Muscle of back (tissue), 13 donors: Measurements from ENCODE around the gene PKIG. TPM values are rescaled to one million over a fixed set of nuclear protein-coding genes. Genes with fewer than 3 reads are reported as not detected.
"Not testable (repeated sequence)": the region's sequence is repeated elsewhere in the genome, so short reads cannot be mapped to it uniquely, and the experiment has no call there.

ENCODE experiments used
- DNase-seq, 3 donors: peaks; one replicate each; pipeline versions ENCODE4 v3.0.0 to v3.0.0-alpha.2; 2013
- long read RNA-seq, 9 donors: transcript quantifications; one replicate each; lab custom pipeline, GENCODE V29; 2026
- polyA plus RNA-seq, 10 donors: library from polyadenylated mRNA; unstranded; fragments of 120-200 nt; gene quantifications; one replicate each; pipeline ENCODE4 v1.2.1, GENCODE V29; 2013; ENCODE audit not compliant: insufficient read length in 10 of 10

PKIG gene
- polyA plus RNA-seq: 10 to 100 TPM; 40.1 to 55.6 (median 45.6) TPM
- long read RNA-seq, donor 1, transcript PKIG-202 (4 exons, 1,180 nt): major isoform, 13 of 29 reads
- long read RNA-seq, donor 1, transcript PKIG-207 (4 exons, 1,191 nt): minor isoform, 8 of 29 reads
- long read RNA-seq, donor 1, partial matches to known transcripts: 7 of 29 reads
- long read RNA-seq, donor 1, other reads (novel, unspliced or antisense): 0 of 29 reads
- long read RNA-seq, donor 2, transcript PKIG-202 (4 exons, 1,180 nt): major isoform, 14 of 24 reads
- long read RNA-seq, donor 2, partial matches to known transcripts: 6 of 24 reads
- long read RNA-seq, donor 2, other reads (novel, unspliced or antisense): 0 of 24 reads
- long read RNA-seq, donor 3: 0 reads
- long read RNA-seq, donor 4, transcript PKIG-202 (4 exons, 1,180 nt): major isoform, 7 of 16 reads
- long read RNA-seq, donor 4, transcript PKIG-207 (4 exons, 1,191 nt): major isoform, 7 of 16 reads
- long read RNA-seq, donor 4, partial matches to known transcripts: 0 of 16 reads
- long read RNA-seq, donor 4, other reads (novel, unspliced or antisense): 0 of 16 reads
- long read RNA-seq, donor 5, transcript PKIG-202 (4 exons, 1,180 nt): major isoform, 19 of 51 reads
- long read RNA-seq, donor 5, transcript PKIG-207 (4 exons, 1,191 nt): minor isoform, 14 of 51 reads
- long read RNA-seq, donor 5, partial matches to known transcripts: 7 of 51 reads
- long read RNA-seq, donor 5, other reads (novel, unspliced or antisense): 10 of 51 reads
- long read RNA-seq, donor 6, transcript PKIG-207 (4 exons, 1,191 nt): minor isoform, 6 of 19 reads
- long read RNA-seq, donor 6, transcript PKIG-202 (4 exons, 1,180 nt): major isoform, 12 of 19 reads
- long read RNA-seq, donor 6, partial matches to known transcripts: 0 of 19 reads
- long read RNA-seq, donor 6, other reads (novel, unspliced or antisense): 0 of 19 reads
- long read RNA-seq, donor 7, transcript PKIG-202 (4 exons, 1,180 nt): major isoform, 15 of 27 reads
- long read RNA-seq, donor 7, transcript PKIG-207 (4 exons, 1,191 nt): minor isoform, 11 of 27 reads
- long read RNA-seq, donor 7, partial matches to known transcripts: 0 of 27 reads
- long read RNA-seq, donor 7, other reads (novel, unspliced or antisense): 0 of 27 reads
- long read RNA-seq, donor 8, transcript PKIG-202 (4 exons, 1,180 nt): major isoform, 9 of 17 reads
- long read RNA-seq, donor 8, transcript PKIG-207 (4 exons, 1,191 nt): minor isoform, 5 of 17 reads
- long read RNA-seq, donor 8, partial matches to known transcripts: 0 of 17 reads
- long read RNA-seq, donor 8, other reads (novel, unspliced or antisense): 0 of 17 reads
- long read RNA-seq, donor 9, partial matches to known transcripts: 0 of 4 reads
- long read RNA-seq, donor 9, other reads (novel, unspliced or antisense): 0 of 4 reads

DNA sequence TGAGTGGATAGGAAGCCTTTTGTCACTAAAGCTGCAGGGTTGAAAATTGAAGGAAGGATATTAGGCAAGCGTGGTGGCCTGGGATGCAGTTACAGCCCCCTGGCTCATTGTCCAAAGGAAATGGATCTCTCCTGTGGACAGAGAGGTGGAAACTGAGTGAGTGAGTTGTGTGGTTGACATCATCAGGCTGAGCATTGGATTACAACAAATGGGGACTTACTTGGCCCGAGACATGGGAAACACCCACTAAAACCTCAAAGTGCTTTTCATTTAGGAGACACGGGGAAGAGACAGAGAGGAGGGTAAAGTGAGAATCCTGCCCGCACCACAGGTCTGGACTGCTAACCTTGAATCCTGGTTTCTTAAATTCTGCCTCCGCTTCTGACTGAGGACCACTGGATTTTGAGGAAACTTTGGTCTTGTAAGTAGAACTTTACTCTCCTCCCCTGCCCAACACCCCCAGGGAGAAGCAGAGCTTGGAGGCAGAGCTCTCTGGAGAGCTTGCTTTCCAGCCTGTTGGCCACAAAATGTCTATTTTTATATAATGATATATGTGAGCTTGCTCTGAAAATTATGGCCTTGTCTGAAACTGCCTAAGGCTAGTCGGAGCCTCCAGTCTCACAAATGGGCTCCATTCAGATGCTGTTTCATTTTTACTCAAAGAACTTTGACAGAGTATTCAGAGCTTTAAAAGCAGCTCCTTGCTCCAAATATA lies at the start of gene PKIG:
TSS of gene PKIG (plus strand) at position 269 of the 715 bp plus-strand sequence. CDS start 31,978 bp downstream, outside the sequence.
- peak; percentile 74 to 90 (median 83) for DNase-seq

DNA sequence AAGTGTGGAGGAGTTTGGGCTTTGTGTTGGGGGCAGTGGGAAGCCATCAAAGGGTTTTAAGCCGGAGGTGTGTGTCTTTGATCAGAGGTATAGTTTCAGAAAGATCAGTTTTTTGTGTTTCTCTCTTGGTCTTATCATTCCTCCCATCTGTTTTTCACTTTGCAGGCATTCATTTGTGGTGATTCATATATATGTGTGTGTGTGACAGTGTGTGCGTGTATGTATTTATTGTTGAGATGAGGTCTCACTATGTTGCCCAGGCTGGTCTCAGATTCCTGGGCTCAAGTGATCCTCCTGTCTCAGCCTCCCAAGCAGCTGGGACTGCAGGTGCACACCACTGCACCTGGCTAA lies 49.4 kb upstream of the PKIG start:
- no peak for DNase-seq

DNA sequence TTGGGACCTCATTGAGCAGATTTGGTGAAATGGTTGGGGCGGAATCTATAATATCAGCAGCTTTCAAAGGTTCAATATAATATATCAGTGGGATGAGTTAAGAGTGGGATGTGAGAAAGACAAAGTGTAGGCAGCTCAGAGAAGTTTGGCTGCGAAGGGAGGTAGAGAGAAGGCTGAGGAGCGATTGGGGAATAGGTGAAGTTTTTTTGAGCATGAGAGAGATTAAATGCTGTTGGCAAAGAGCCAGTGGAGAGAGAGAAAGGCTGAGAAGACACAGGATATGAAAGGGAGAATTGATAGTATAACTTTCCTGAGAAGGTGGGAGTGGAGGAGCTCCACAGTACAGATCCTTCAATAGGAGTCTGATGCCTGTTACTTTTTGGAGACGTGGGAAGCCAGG lies 48.5 kb upstream of the PKIG start:
- no peak for DNase-seq

DNA sequence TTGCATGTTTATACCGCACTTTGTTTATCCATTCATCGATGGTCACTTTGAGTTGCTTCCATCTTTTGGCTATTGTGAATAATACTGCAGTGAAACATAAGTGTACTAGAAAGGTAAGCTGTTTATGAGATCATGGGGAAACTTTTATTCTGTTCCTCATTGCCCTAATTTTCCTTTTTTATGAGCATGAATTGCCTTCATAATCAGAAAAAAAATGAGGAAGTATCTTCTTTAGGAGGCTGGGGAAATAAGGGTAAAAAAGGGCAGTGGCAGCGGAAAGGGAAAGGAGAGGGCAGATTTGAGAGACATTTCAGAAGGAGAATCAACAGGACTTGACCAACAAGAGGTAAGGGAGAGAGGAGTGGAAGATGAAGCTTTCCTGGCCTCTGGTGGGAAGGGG lies 46.2 kb upstream of the PKIG start:
- no peak for DNase-seq

DNA sequence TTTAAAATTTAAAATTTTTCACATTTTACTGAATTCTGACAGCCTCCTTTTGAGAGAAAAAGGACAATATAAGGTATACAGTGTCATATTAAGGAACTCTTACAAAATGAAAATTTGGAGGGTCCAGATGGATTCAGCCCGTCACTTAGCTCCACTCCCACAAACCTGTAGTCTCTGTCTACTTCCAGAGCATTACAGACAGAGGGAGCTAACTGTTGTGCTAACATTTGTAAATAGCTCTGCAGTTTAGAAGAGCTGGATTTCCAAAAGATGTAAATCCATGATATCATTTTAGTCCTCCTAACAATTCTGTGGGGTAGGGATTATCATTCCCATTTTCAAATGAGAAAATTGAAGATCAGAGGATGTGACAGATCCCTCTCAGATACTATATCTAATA lies 44.4 kb upstream of the PKIG start:
- peak in 1 of 3 donors; percentile 21 for DNase-seq

DNA sequence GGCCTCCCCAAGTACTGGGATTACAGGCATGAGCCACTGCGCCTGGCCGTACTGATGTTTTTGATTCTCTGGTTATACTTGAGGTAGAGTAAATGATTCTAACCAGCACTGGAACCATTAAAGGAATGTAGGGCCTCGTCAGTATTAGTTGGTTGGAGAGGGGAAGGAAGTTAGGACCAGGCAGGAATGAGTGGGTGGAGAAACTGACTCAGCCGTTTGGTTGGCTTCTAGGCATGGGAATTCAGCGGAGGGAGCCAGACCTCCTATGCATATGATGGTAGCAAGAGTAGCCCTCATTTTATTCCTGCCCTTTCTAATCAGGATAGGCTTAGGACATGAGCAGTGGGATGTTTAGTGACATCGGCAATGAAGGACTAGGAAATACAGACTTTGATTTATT lies 41.5 kb upstream of the PKIG start:
- no peak for DNase-seq

DNA sequence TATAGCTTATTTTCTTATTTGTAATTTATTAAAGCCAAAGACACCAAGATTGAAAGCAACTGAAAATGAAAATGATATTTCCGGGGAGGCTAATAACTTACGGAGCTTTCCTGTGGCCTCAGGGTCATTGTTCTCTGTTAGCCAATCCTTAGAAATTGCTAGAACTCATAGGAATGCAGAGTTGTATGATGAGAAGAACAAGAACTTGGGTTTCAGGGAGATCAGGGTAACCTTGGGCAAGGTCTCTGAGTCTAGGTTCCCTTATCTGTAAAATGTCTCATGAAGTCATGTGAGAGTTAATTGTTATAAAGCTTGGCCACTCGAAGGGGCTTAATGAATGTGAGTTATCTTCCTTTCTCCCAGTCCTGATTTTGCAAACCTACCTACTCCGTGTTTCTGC lies 40.4 kb upstream of the PKIG start:
- DNase-seq: no peak

DNA sequence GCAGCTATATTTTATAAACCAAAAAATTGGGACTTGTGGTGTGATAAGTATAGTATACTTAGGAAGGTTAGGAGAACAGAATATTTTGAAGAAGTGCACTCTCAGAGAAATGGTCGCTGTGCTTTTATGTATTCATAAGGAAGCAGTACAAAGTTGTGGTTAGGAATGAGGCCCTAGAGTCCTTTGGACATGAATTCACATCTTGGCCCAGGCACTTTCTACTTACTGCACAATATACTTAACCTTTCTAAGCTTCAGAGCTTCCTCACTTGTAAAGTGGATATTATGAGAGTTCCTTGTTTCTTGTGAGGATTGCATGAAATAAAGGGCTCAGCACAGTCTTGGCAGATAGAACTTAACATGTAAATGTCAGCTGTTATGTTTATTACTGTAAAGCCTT lies 39.5 kb upstream of the PKIG start:
- peak in 1 of 3 donors; percentile 30 for DNase-seq

DNA sequence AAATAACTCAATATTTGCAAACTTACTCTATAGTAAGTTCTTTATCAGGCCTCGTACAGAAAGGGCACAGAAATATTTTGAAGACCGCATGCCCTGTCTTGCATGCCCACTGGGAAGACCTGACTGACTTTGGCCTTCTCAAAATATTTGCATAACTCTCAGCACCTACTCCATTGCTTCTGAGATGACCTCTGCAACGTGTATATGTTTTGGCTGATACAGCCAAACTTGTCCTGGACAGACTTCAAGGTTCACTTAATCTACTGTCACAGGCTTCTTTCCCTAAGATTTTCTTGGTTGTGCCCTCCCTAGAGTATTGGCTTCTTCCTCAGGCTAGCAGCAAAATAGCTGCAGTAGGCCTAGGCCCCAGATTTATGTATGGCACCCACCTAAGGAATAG lies 39.0 kb upstream of the PKIG start:
- no peak for DNase-seq

DNA sequence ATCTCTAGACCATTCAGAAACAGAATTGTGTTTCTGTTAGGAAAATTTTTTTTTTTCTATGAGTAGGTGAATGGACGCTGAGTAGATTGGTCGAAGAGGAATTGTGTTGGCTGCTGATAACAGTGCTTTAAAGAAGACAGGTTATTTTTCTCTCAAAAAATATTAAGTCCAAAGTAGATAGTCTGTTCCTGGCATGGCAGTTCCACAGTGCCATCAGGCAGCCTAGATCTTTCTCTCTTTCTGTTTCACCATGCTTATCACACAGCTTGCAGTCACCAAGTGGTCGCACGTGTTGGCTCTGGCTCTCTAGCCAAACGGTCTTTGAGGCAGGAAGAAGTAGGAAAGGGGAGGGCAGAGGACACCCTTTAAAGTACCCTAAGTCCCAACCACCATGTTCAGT lies 38.1 kb upstream of the PKIG start:
- DNase-seq: no peak

DNA sequence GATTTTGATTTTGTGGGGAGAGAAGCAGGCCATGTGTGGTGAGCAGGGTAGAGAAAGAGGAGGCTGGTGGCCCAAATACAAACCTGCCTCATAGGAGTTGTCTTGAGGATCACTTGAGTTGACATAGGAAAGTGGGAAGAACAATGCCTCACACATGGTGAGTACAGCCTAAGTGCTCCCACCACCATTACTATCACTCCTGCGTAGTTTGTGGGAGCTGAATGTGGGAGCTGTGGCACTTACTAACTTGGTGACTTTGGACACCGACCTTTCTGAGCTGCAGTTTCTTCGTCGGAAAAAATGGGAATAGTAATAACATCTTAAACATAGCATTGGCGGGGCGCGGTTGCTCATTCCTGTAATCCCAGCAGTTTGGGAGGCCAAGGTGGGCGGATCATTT lies 35.0 kb upstream of the PKIG start:
- DNase-seq: no peak

DNA sequence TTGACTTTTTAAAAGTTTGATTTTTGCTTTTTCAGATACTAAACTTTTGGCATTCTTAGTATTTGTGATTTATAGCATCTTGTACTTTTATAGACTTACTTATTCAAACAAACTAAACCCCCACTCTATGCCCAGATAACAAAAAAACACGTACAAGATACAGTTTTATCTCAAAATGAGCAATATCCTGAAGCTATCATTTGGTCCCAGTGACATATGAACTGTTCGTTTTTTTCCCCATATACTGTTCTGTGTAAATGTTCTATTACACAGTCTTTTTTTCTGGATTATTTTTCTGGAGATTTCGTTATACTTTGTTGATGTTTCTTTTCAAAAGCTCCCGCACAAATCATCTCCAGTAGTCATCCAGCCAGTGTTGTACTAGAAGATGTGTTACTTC lies 33.3 kb upstream of the PKIG start:
- no peak for DNase-seq

DNA sequence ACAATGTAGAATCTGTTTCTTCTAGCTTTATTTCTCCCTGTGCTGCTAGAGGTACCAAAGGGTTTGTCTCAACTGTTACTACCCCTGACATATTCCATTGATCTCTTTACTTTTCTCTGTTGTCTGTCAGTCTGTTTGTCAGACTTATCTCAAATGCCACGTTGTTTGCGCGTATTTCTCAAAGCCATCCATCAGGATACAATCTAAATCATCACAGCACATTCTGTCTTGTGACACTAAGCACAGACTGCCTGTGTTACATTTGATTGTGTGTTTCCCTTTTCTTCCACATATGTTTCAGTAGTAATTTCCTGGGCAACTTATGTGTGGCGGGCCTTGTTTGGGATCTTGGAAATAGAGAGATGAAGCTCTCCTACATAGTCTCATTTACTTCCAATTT lies 30.3 kb upstream of the PKIG start:
- no peak for DNase-seq

DNA sequence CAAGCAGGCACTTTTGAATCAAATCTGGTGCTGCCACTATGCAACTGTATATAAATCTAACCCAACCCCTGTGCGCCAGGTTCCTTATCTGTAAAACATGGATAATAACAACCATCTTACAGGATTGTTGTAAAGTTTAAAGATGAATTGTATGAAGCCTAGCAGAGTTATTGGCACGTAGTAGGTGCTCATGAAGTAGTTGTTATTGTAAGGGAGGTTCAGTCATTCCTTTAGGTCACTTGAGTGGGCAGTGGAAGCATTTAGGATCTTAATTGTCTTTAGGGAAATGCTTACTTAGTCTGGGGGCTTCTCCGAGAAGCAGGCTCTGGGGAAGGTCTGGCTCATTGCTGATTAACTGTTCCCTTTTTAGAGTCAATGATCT lies 29.8 kb upstream of the PKIG start:
- no peak for DNase-seq

DNA sequence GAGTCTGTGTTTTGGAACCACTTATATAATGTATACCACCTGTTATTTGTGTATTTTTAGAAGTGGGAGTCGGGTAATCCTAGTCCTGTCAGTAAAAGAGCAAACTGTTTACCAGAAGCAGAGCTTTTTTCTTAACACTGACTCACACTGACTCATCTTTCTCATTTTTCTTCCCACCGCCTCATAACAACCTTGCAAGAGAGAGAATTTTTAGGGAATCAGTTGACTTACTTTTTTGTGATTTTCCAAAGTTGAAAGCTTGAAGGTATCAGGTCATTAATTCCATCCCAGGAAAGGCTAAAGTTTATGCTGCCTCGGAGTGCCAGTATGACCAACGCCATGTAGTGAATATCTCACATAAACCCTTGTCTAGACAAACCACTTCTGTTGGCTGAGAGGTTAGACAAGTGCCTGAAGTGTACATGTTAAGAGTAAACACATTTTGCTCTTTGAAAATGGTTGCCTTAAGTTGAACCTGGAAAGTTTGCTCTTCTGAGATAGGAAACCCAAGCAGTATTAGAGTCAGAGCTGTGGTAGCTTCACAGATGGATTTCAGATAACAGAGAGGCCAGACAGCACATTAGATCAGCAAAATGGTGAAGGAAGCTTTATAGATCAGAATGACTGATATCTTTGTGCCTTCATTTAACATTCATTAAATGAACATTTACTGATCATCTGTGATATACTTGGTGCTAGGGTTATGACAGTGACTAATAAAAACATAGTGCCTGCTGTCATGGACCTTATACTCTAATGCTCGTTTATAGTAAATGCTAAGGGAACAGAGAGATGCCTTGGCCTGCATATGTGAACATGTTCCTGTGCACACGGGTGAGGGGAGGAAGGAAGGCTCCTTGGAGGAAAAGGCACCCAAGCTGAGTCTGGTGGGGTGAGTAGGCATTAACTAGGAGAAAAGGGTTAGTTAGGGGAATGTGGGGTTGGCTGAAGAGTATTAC lies 29.1 kb upstream of the PKIG start:
- peak in 1 of 3 donors; percentile 73 for DNase-seq

DNA sequence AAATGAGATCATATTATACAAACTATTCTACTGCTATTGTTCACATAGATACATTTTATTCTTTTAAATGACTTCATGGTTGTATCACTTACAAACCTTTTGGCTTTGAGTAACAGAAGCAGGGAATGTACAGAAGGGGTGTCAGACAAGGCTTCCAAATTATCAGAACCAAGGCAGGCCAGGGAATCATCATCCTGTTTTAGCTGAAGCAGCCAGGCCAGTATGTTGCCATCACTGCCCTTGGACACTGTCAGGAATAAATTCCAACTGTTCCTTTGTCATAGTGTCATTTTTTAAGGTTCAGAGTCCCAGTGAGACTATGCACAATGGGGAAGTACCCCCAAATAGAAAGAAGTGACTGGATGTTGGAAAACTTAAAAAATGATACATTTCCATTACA lies 23.1 kb upstream of the PKIG start:
- DNase-seq: no peak

DNA sequence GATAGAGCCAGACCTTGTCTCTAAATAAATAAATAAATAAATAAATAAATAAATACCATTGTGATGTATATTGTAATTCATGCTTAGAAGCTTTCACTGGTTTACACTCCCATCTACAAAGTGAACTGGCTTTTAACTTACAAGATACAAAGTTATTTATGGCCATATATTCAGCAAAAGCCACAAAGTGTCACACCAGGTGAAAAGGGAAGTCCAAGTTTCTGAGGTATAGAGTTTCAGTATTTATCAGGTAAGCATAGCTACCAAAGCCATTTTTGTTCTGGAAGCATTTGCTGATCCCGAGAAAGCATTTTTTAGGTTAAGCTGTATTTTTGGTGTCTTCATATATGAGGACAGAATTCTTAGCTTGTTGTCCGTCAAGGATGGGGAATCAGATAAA lies 22.1 kb upstream of the PKIG start:
- no peak for DNase-seq

DNA sequence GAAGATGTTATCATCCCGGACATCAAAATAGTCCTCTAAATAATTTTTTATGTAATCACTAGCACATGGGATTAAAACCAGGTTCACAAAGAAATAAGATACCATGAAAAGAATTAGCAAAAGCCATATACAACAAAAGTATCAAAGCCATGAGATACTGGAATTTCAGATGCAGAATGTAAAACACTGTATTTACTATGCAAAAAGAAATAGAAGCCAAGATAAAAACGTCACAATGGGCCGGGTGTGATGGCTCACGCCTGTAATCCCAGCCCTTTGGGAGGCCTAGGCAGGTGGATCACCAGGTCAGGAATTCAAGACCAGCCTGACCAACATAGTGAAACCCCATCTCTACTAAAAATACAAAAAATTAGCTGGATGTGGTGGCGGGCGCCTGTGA lies 21.6 kb upstream of the PKIG start:
- DNase-seq: not testable (repeated sequence)

DNA sequence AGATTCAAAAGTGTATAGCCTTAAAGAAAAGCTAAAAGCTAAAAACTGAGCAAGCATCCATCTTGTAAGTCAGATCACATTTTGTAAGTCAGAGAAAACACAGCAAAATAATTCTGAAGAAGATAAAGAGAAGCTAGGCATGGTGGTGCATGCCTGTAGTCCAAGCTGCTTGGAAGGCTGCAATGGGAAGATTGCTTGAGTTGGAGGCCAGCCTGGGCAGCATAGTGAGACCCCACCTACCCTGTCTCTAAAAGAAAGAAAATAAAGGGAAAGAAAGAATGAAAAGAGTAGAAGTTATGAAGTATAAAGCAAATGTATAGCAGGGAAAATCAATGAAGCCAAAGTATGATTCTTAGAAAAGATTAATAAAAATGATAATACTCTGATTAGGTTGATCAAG lies 20.5 kb upstream of the PKIG start:
- DNase-seq: no peak

DNA sequence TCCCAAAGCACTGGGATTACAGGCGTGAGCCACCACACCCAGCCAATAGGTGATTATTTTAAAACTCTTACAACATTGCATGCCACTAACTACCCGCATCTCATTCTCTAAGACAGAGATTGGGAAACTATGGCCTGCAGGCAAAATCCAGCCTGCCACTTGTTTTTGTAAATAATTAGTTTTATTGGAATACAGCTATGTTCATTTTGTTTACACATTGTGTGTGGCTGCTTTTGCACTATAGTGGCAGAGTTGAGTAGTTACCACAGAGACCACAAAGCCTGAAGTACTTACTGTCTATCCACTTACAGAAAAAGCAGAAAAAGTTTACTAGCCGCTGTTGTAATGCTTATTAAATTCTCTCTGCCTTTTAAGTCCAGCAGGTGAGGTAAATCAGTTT lies 16.4 kb upstream of the PKIG start:
- no peak for DNase-seq
